ENCODE results near the gene EPB41L4A.

DNA sequence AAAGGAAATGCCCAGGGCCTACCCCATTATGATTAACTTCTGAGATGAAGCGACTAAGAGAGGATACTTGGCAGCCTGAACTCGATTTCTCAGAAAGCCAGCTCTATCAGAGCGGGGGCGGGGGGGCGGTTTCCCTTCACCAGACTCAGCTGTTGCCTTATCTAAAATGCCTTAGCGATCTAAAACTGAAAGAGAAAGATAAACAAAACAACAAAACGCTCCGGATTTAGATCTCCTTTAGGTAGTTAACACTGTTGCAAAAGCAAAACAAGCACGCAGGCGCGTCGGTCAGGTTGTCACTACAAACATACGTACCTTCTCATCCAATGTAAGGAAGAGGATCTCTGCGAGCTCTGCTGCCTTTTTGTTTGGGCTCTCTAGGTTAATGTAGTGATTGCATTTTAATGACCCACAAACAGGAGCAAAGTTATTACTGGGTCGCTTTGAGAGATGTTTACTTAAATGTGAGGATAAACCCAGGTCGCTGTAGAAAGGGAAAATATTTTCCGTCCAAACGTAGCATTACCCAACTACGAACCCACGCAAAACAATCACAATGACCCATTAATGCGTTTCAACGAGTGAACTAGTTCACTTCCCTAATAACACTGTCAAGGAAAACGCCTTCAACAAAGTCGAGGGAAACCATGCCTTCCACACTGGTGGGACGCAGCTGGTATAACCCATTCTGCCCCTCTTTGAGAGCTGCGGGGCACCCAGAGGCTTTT lies 982 bp downstream of the EPB41L4A start:
- TF ChIP-seq, protein P1, sequence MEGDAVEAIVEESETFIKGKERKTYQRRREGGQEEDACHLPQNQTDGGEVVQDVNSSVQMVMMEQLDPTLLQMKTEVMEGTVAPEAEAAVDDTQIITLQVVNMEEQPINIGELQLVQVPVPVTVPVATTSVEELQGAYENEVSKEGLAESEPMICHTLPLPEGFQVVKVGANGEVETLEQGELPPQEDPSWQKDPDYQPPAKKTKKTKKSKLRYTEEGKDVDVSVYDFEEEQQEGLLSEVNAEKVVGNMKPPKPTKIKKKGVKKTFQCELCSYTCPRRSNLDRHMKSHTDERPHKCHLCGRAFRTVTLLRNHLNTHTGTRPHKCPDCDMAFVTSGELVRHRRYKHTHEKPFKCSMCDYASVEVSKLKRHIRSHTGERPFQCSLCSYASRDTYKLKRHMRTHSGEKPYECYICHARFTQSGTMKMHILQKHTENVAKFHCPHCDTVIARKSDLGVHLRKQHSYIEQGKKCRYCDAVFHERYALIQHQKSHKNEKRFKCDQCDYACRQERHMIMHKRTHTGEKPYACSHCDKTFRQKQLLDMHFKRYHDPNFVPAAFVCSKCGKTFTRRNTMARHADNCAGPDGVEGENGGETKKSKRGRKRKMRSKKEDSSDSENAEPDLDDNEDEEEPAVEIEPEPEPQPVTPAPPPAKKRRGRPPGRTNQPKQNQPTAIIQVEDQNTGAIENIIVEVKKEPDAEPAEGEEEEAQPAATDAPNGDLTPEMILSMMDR (conservative IDR thresholded peaks at IDR 0.05; ENCODE audit: low read length) = no peak
- TF ChIP-seq EZH2phosphoT487 (IDR thresholded peaks at IDR 0.05; ENCODE audit: borderline replicate concordance) = no peak
